Activated T-cell treated with anti-CD3 and anti-CD28 coated beads, Interleukin-2, amount 50 U/mL, for 4 hours (primary cell): ENCODE results near the gene LAMA2. TPM values are rescaled to one million over a fixed set of nuclear protein-coding genes. Genes with fewer than 3 reads are reported as not detected.

Experiments used
- ATAC-seq, 2 donors: fragments of 200-7000 bp; cut with Tn5 transposase; one replicate each; pipeline ENCODE4 v1.10.0; 2021
- DNase-seq: peaks from one replicate; pipeline ENCODE4 v3.0.0-alpha.2; 2020
- H3K27me3 Mint-ChIP-seq: one replicate; pipeline ENCODE4 v1.8.0; 2021; ENCODE audit warnings: low read depth, mixed read lengths
- H3K36me3 Mint-ChIP-seq: one replicate; pipeline ENCODE4 v1.8.0; 2022; ENCODE audit warnings: mixed read lengths; ENCODE audit not compliant: insufficient read depth
- H3K4me1 Mint-ChIP-seq: one replicate; pipeline ENCODE4 v1.8.0; 2021; ENCODE audit warnings: low read depth, mixed read lengths
- H3K4me3 Mint-ChIP-seq: one replicate; pipeline ENCODE4 v1.8.0; 2021; ENCODE audit warnings: mild to moderate bottlenecking, moderate library complexity, mixed read lengths
- H3K9me3 Mint-ChIP-seq: one replicate; pipeline ENCODE4 v1.8.0; 2021; ENCODE audit warnings: mixed read lengths
- total RNA-seq, 3 donors: library from RNA; stranded (reverse); gene quantifications; one replicate each; pipeline ENCODE4 v1.2.1, GENCODE V29; 2021

The LAMA2 gene
- total RNA-seq, 3 donors from 2014 or later, result 2.1 to 4.7 (median 3.8) TPM

DNA sequence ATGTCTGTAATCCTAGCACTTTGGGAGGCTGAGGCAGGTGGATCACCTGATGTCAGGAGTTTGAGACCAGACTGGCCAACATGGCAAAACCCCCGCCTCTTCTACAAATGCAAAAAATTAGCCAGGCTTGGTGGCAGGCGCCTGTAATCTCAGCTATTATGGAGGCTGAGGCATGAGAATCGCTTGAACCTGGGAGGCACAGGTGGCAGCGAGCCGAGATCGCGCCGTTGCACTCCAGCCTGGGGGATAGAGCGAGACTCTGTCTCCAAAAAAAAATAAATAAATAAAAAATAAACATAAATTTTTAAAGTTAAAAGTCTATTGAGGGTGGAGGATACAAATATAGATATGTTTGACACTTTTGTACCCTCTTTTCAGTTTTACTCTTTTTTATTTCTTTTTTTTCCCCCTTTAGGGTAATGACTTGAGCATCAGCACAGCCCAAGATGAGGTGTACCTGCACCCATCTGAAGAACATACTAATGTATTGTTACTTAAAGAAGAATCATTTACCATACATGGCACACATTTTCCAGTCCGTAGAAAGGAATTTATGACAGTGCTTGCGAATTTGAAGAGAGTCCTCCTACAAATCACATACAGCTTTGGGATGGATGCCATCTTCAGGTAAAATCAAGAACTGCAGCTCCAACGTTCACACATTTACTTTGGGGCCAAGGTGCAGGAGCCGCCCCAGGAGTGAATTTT is 368.9 kb downstream of the LAMA2 start:
- Mint-ChIP-seq H3K4me3 (no peak overlapping the region), H3K4me1 (peaks cover 14% of the 10 kb centered on the region), H3K36me3 (no peaks in the 10 kb centered on the region), H3K27me3 (peaks cover 17% of the 10 kb centered on the region), H3K9me3 (no peaks in the 10 kb centered on the region)
- peak; percentile 69 to 72 for ATAC-seq
- peak; percentile 44 for DNase-seq

DNA sequence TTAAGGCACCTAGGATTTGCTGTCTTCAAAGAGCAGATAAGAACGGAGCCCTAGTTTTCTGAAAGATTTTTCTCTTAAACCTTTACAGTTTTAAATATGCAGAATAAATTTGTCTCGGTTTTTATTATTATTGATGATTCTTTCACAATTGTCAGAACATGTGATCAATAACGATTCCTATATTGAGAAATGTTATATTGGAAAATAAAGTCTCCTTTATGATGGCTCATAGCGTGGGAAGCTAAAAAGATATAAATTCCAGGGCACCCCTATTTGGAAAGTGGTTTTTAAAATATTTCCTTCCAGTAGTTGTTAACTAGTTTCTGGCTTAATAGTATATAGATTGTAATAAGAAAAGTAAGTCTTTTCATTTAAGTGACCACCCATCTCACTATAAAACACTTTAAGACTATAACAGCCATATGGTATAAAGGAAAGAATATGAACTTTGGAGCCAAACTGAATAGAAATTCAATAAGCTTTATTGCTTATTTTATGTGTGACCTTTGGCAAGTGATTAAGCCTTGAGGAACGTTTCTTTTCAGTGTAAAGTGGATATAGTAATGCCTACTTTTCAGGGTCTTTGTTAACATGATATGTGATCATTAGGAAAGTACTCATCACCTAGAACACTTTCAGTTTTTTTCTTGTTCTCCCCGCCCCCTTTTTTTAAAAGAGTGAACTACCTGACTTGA is 369.6 kb downstream of the LAMA2 start:
- Mint-ChIP-seq H3K4me3 (no peak overlapping the region), H3K9me3 (no peaks in the 10 kb centered on the region), H3K36me3 (no peaks in the 10 kb centered on the region), H3K4me1 (peaks cover 14% of the 10 kb centered on the region), H3K27me3 (peaks cover 14% of the 10 kb centered on the region)
- no peak for ATAC-seq
- DNase-seq, result no peak

DNA sequence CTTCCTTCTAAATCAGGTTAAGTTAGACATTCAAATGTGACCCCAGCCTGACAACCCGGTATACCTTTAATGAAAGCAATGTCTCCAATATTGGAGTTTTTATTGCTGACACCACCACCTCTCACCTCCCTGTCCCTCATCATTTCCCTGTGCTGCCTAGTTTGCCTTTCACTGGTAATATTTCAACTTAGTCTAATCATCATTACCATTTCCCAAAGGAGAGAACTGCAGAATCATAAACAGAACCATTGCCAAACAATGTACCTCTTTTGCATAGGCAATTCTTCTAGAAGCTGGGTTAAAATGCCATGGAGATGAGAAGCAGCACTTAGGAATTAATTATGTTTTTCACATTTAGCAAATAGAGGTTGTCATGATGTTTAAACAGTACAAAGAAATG is 370.3 kb downstream of the LAMA2 start:
- DNase-seq (no peak), ATAC-seq (no peak)
- Mint-ChIP-seq H3K9me3 (no peaks in the 10 kb centered on the region), H3K27me3 (peaks cover 11% of the 10 kb centered on the region), H3K4me1 (peaks cover 14% of the 10 kb centered on the region), H3K36me3 (no peaks in the 10 kb centered on the region), H3K4me3 (no peak overlapping the region)

DNA sequence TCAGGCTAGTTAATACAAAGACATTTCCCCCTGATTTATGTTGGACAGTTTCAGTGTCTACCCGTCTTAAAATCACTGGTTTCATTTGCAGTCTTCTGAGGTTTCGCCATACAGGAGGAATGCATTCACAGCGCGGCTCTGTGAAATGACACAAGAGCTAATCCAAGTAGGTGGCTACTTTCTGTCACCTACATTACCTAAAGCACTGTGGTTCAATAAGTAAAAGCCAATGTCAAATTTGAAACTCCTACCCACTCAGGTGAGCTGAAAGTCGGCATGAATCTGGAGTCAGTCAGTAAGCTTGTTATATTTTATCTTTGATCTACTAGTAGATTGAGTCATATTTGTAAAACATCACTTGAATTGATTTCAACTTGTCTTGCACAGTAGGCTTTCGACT is 370.8 kb downstream of the LAMA2 start:
- DNase-seq (no peak), ATAC-seq (peak; percentile 50 to 54)
- Mint-ChIP-seq H3K4me3 (no peak overlapping the region), H3K4me1 (peaks cover 14% of the 10 kb centered on the region), H3K9me3 (no peaks in the 10 kb centered on the region), H3K36me3 (no peaks in the 10 kb centered on the region), H3K27me3 (peaks cover 11% of the 10 kb centered on the region)

DNA sequence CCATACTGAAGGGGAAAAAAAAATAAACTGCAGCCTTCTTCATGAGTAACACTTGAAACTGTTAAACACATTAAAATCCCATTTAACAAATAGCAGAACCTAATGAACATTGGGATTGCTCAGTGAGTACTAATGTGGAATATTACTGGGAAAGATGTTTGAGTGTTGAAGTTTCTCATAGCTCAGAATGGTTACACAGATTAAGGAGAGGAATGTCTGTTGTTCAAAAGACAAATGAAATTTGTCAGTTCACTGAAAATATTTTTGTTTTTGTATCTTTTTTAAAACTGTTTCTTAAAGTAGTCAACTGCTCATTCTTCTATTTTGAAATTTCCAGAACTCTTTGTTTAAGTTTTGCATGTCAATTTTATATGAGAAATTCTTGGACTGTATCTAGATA is 374.3 kb downstream of the LAMA2 start:
- Mint-ChIP-seq H3K27me3 (peaks cover 10% of the 10 kb centered on the region), H3K4me1 (peaks cover 10% of the 10 kb centered on the region), H3K9me3 (no peaks in the 10 kb centered on the region), H3K36me3 (no peaks in the 10 kb centered on the region), H3K4me3 (no peak overlapping the region)
- no peak for DNase-seq
- ATAC-seq, result no peak

DNA sequence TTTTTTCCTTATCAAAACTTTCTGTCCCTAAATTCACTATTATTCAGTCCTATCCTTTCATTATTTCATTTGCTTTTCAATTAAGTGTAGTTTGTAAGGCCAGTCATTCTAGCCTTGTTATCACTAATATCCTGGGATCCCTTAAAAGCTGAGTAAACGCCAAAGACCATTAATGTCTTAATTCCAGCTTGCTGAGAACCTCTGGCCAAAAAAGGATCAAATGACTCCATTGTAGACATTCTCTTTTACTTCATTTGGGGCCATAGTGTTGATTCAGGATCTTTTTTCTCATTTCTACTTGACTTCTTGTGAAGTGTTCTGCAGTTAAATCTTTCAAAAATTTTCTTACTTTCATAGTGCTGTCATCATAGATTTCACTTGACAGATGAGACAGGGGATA is 379.7 kb downstream of the LAMA2 start:
- Mint-ChIP-seq H3K36me3 (no peaks in the 10 kb centered on the region), H3K4me1 (no peaks in the 10 kb centered on the region), H3K9me3 (no peaks in the 10 kb centered on the region), H3K4me3 (no peak overlapping the region), H3K27me3 (no peaks in the 10 kb centered on the region)
- DNase-seq (no peak), ATAC-seq (no peak)

DNA sequence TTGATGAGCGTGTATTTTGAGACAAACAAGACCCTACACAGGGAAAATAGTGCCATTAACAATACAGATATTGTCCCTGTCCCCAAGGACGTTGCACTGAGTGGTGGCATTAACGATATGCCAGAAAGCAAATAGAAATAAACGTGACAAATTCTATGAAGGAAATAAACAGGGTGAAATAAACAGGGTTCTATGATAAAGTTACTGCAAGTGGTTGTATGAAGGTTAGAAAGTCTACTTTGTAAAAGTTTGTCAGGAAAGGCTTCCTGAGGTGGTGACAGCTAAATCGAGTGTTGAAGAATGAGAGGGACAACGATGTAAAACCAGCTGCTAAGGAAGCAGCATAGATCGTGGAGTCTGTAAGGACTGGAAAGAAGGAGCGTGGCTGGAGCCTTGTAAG is 380.2 kb downstream of the LAMA2 start:
- Mint-ChIP-seq H3K36me3 (no peaks in the 10 kb centered on the region), H3K9me3 (no peaks in the 10 kb centered on the region), H3K4me3 (no peak overlapping the region), H3K4me1 (no peaks in the 10 kb centered on the region), H3K27me3 (no peaks in the 10 kb centered on the region)
- DNase-seq, result no peak
- no peak for ATAC-seq

DNA sequence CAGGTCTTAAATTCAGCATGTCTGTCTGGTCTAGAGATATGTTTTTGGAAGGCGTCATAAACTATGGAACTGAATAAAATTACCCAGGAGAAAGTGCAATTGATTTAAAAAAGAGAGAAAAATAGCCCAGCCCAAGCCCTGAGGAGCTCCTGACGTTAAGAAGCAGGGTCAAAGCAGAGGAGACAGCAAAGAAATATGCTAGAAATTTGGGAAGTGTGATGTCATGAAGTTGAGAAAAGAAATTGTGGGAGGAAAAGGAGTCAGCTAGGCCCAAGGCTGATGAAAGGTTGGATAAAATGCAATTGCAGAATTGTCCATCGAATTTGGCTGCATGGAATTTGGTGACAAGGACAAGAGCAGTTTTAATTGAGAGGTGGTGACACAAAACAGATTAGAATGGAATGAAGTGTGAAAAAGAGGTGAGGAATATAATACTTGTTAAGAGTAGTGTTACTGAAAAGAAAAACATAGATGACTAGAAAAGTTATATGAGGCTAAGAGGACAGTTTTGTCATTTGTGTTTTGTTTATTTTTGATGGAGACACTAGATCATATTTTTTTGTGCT is 381.6 kb downstream of the LAMA2 start:
- DNase-seq (no peak), ATAC-seq (no peak)
- Mint-ChIP-seq H3K27me3 (peaks cover 2% of the 10 kb centered on the region), H3K9me3 (no peaks in the 10 kb centered on the region), H3K4me1 (no peaks in the 10 kb centered on the region), H3K36me3 (no peaks in the 10 kb centered on the region), H3K4me3 (no peak overlapping the region)

DNA sequence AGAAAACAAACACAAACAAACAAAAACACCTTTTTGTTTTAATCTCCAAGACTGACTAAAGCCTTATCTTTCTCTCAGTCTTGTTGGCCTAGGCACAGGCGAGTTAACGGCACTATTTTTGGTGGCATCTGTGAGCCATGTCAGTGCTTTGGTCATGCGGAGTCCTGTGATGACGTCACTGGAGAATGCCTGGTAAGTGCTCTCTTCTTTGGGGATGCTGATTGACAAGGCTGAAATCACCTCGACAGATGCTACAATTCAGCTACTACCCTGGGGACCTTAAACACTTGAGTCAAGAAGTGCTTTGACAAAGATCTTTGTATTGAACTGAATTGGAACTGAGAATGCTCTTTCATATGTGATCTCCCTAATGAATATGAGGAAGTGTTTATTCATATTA is 384.1 kb downstream of the LAMA2 start:
- Mint-ChIP-seq H3K36me3 (no peaks in the 10 kb centered on the region), H3K27me3 (peaks cover 10% of the 10 kb centered on the region), H3K4me1 (no peaks in the 10 kb centered on the region), H3K4me3 (no peak overlapping the region), H3K9me3 (no peaks in the 10 kb centered on the region)
- DNase-seq, result no peak
- ATAC-seq, result no peak

DNA sequence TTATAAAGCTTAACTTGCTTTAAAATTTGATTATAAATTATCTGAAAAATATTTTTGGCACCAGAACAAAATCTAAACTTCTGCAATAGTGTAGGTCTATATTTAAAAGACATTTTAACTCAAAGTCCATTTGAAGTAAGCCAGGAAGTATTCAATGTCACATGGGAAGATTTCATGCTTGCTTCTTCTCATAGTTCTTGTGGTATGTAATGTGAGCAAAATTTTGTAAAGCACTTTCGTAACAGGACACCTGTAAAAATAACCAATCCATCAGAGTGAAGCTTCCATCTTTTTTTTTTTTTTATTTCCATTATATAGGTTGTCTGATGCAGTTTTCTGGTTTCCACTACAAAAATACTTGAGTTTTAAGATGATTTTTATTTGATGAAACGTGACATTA is 386.1 kb downstream of the LAMA2 start:
- ATAC-seq (no peak), DNase-seq (no peak)
- Mint-ChIP-seq H3K9me3 (no peaks in the 10 kb centered on the region), H3K36me3 (no peaks in the 10 kb centered on the region), H3K4me1 (no peaks in the 10 kb centered on the region), H3K27me3 (peaks cover 10% of the 10 kb centered on the region), H3K4me3 (no peak overlapping the region)

DNA sequence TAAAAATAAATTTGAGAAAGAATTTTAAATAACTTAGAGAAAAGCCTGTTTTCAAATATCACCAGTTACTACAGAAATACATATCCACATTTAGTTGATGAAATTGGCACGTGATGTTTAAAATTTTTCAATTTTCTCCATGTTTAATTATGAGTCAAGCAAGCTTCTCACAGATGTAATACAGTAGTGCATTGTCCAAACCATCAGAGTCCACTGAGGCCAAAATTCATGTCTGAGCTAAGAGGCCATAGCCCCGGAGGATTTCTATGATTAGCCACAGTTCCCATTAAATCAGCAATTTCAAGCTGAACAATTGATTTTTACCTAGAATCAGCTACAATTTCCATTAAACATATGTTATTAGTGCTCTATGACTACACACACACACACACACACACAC is 387.0 kb downstream of the LAMA2 start:
- DNase-seq, result no peak

DNA sequence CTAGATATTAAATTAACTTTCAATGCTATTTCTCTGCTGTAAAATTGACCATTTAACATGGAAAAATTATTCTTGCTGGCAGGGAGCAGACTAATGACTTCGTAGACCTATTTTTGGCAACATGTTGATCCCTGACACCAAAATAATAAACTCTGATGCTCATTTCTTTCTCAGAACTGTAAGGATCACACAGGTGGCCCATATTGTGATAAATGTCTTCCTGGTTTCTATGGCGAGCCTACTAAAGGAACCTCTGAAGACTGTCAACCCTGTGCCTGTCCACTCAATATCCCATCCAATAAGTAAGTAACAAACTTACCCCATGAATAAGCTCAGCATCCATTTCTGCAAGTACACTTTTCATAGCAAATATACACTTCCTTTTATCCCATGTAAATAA is 387.5 kb downstream of the LAMA2 start:
- no peaks in the 10 kb centered on the region for H3K36me3 Mint-ChIP-seq
- no peak overlapping the region for H3K4me3 Mint-ChIP-seq
- no peak for DNase-seq
- ATAC-seq, result no peak
- H3K27me3 Mint-ChIP-seq, result peaks cover 10% of the 10 kb centered on the region
- no peaks in the 10 kb centered on the region for H3K4me1 Mint-ChIP-seq
- no peaks in the 10 kb centered on the region for H3K9me3 Mint-ChIP-seq

More for the DNA sequence above, 387.0 kb downstream of the LAMA2 start:
- ATAC-seq, result no peak
- H3K4me1 Mint-ChIP-seq, result no peaks in the 10 kb centered on the region
- H3K9me3 Mint-ChIP-seq, result no peaks in the 10 kb centered on the region
- H3K36me3 Mint-ChIP-seq, result no peaks in the 10 kb centered on the region
- H3K4me3 Mint-ChIP-seq, result no peak overlapping the region
- peaks cover 10% of the 10 kb centered on the region for H3K27me3 Mint-ChIP-seq

DNA sequence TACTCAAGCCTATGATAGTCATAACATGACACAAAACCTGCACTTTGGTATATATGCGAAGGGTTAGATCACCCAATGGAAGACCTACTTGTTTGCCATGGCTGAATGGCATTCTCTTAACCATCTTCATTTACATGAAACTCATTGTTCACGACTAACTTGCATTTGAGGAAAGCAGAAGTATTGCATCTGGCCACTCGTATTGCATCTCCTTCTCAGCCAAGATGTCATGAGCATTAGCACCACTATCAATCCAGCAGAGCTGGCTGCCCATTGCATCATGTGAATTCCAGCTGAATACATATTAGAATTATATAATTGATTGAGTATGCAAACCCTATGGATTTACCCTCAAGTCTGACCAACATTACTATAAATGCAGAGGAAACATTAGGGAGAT is 390.2 kb downstream of the LAMA2 start:
- Mint-ChIP-seq H3K4me3 (no peak overlapping the region), H3K27me3 (peaks cover 10% of the 10 kb centered on the region), H3K4me1 (no peaks in the 10 kb centered on the region), H3K36me3 (no peaks in the 10 kb centered on the region), H3K9me3 (no peaks in the 10 kb centered on the region)
- DNase-seq, result no peak
- ATAC-seq, result no peak

DNA sequence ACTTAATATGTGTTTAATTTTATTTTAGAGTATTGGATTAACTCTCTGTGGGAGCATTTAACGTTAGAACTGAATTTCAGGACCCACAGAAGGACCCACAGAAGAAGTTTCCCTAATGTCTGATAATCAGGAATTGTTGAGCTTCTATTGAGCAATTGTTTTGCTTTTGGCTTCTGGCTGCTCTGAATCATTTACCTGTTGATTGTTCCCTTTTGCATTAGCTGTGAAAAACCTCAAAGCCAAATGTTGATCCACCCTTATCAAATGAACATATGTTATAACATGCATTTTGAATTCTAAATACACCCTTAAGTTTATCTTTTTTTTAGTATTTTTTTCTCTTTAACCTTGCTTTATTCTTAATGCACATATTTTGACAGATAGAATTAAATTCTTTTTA is 393.5 kb downstream of the LAMA2 start:
- H3K9me3 Mint-ChIP-seq, result no peaks in the 10 kb centered on the region
- H3K27me3 Mint-ChIP-seq, result no peaks in the 10 kb centered on the region
- H3K4me3 Mint-ChIP-seq, result no peak overlapping the region
- DNase-seq (no peak), ATAC-seq (no peak)
- no peaks in the 10 kb centered on the region for H3K36me3 Mint-ChIP-seq
- H3K4me1 Mint-ChIP-seq, result peaks cover 20% of the 10 kb centered on the region

DNA sequence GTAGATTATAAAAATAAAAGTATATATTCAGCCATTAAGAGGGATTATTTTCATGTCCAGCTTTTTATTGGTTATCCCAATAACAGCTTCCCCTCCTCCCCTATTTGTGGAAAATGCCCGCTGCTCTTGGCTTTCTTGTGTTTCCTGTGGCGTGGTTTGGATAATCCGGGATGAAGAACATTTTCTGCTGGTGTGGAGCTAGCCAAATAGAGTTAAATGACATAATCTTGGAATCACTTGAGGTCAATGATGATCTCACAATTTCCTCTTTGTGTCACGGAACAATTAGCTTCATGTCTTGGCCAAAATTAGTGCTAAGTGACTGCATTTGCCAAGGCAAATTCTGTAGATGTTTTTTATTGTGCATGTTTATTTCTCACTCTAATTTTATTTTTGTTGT is 394.0 kb downstream of the LAMA2 start:
- Mint-ChIP-seq H3K4me1 (peaks cover 24% of the 10 kb centered on the region), H3K9me3 (no peaks in the 10 kb centered on the region), H3K36me3 (no peaks in the 10 kb centered on the region), H3K4me3 (no peak overlapping the region), H3K27me3 (no peaks in the 10 kb centered on the region)
- ATAC-seq (no peak), DNase-seq (no peak)
